Stimulated activated CD4-positive, alpha-beta T cell treated with anti-CD3 and anti-CD28 coated beads, Interleukin-15, amount 100 ng/mL, for 24 hours (primary cell): ENCODE data around the gene TIA1.
"Not testable (repeated sequence)": the region's sequence is repeated elsewhere in the genome, so short reads cannot be mapped to it uniquely, and the experiment has no call there.

ENCODE experiments used
- DNase-seq: peaks from one replicate; pipeline ENCODE4 v3.0.0-alpha.2; 2020

The TIA1 gene, protein sequence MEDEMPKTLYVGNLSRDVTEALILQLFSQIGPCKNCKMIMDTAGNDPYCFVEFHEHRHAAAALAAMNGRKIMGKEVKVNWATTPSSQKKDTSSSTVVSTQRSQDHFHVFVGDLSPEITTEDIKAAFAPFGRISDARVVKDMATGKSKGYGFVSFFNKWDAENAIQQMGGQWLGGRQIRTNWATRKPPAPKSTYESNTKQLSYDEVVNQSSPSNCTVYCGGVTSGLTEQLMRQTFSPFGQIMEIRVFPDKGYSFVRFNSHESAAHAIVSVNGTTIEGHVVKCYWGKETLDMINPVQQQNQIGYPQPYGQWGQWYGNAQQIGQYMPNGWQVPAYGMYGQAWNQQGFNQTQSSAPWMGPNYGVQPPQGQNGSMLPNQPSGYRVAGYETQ

DNA sequence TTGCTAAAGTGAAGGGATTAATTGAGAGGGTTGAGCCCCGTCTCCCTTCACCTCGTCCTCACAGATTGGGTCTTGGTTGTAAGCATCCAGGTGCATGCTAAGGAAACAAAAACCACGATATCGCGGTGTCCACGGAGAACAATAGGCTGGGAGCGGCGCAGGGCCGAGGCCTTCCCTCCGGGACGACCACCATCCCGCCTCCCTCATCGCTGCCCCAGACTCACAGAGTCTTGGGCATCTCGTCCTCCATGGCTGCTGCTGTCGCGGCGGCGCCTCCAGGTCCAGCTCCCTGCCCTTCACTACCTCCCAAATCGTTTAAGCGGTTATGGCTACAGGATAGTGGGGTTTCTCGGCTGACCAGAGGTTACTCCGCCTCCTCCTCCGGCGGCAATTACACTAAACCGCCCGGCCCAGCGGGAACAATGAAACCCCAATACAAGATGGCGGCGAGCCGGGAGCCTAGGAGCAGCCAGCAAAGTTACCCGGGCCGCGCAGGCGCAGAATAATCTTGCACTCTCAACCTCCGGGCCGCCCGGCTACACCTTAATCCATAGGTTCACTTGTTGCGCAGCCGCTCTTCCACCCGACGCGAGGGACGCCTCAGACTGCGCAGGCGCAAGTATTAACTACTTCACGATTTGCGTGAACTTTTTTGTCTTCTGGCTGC, at the start of gene TIA1:
Gene TIA1, minus strand, starts transcription at position 448 of the 667 bp plus-strand sequence. Its CDS starts 198 bp downstream, at position 250.
- peak; percentile 99 for DNase-seq

DNA sequence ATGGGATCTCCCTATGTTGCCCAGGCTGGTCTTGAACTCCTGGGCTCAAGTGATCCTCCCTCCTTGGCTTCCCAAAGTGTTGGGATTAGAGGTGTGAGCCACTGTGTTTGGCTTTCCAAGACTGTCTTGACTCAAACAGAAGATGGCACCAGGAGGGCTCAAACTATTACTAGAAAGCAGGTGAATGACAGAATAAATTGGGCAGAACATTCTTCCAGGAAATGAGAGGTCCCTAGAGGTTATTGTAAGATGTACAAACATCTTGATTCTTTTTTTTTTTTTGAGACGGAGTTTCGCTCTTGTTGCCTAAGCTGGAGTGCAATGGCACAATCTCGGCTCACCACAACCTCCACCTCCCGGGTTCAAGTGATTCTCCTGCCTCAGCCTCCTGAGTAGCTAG, 49.4 kb upstream of the TIA1 start:
- not testable (repeated sequence) for DNase-seq

DNA sequence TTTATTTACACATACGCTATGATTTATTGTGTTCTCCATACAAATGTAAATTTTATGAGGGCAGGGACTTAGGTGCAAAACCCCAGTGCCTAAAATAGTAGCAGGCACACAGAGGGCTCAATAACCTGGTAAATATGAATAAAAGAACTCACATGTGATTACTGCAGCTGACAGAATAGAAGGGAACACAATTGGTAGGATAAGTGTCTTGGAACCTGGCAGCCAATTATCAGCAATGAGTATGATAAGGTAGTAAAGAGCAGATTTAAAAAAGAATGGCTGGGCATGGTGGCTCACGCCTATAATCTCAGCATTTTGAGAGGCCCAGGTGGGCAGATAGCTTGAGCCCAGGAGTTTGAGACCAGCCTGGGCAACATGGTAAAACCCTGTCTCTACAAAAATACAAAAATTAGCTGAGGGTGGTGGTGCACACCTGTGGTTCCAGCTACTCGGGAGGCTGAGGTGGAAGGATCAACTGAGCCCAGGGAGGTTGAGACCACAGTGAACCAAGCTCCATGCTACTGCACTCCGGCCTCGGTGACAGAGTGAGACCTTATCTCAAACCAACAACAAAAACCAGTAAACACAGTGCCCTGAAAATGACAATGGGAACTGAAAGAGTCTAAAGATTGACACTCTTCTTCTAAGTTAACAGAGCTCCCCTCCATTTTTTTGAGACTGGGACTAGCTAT, 35.2 kb upstream of the TIA1 start:
- DNase-seq: no peak

DNA sequence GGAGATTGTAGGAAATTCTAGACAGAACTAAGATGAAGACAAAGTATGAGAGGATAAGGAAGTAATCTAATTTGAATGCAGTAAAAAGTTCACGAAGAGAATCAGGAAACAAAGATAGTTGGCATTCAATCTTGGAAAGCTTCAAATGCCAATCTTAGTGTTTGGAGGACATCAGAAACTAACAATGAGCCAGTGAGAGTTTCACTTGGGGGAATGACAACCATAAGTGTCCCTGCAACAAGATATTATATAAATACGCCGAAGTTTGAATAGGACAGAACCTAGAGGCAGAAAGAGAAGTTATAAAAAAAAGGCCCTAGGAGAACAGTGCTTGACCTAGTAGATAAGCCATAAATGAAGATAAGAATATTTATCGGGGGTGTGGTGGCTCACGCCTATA, 34.0 kb upstream of the TIA1 start:
- DNase-seq: no peak

DNA sequence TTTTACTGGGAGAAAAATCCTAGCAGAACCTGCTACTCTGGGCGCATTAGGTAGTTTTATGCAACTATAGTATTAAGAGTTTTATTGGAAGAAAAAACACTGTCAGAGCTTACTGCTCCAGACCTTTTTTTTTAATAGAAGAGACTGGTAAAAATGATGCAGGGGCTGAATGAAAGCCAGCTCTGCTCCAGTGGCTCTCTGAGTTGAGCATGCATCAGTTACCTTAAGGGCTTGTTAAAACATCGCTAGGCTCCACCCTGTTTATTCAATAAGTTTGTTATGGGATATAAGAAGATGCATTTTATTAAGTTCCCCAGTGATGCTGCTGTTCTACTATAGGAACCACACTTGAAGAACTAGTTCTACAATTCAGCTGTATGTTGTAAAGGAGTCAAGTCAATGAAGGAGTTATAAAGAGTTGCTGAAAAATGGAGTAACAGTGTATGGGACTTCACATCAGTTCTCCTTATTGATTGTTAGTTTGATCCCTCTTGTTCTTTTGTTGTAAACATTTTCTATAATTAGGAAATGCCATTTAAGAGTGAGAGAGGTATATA, 31.9 kb upstream of the TIA1 start:
- DNase-seq: no peak

DNA sequence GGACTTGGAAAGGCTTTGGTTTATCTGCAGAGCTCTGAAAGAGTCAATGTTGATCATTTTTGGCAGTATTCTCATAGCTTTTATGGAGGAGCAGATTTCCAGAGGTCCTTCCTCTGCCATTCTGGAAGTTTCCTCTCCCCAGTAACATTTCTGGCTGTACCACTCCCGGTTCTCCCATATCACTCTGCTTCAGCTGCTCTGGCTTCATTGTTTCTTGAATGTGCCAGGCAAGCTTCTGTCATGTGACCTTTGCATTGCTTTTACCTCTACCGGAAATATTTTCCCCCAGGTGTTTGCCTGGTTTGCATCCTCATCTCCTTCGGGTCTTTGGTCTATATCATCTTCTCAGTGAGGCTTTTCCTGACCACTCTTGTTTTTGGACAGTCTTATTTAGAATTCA, 21.9 kb upstream of the TIA1 start:
- no peak for DNase-seq

DNA sequence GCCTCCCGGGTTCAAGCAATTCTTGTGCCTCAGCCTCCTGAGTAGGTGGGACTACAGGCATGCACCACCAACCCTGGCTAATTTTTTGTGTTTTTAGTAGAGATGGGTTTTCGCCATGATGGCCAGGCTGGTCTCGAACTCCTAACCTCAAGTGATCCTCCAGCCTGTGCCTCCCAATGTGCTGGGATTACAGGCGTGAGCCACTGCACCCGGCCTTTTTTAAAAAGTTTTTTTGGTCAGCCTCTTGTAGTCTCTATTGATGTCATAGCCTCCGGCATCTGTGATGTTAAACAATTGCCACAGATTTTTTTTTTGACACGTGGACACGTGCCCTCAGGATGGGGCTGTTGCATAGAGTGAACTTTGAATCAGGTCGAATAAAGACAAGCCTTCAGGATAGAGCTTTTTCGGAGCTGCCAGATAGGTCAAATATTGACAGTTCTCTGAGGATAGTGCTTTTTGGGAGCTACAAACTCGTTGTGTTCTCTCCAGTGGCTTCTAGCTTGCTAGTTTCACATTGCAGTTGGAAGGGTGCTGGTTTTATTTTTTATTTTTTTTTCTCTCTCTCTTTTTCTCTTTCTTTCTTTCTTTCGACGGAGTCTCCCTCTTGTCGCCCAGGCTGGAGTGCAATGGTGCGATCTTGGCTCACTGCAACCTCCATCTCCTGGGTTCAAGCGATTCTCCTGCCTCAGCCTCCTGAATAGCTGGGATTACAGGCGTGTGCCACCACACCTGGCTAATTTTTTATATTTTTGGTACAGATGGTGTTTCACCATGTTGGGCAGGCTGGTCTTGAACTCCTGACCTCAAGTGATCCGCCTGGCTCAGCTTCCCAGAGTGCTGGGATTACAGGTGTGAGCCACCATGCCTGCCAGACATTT, 21.2 kb upstream of the TIA1 start:
- DNase-seq: not testable (repeated sequence)

DNA sequence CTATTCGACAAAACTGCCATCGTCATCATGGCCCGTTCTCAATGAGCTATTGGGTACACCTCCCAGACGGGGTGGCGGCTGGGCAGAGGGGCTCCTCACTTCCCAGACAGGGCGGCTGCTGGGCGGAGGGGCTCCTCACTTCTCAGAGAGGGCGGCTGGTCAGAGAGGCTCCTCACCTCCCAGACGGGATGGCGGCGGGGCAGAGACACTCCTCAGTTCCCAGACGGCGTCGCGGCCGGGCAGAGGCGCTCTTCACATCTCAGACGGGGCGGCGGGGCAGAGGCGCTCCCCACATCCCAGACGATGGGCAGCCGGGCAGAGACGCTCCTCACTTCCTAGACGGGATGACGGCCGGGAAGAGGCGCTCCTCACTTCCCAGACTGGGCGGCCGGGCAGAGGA, 18.5 kb upstream of the TIA1 start:
- DNase-seq: not testable (repeated sequence)

DNA sequence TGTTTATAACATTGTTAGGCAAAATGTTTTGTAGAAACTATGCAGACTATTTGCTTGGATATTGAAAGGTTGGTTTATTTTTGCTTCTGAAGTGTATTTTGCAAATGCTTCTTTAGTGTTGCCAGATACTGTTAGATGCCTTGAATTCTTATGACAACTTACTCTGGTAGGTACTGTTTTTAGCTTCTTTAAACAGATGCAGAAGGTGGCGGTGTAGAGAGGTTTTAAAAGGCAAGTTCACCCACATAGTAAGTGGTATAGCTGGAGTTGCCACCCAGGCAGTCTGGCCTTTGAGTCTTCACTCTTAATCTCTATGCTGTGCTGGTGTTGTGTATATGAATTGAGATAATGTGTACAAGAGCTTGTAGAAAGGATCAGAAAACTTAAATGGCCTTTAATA, 13.1 kb upstream of the TIA1 start:
- DNase-seq: no peak

DNA sequence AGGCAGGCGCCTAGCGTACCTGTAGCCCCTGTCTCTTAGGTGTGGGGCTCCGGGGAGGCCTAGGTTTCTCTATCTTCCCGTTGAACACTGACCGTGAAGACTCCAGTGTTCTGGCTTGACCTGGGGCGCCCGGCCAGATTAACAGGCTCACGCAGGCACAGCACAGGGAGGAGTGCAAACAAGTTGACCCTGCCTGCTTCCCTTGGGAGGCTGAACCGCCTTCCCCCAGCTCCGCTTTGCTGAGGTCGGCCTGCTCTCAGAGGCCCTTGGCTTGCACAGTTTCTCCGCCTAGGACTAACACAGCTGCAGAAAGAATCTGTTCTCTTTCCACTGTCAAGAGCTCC, 10.1 kb upstream of the TIA1 start:
- no peak for DNase-seq

DNA sequence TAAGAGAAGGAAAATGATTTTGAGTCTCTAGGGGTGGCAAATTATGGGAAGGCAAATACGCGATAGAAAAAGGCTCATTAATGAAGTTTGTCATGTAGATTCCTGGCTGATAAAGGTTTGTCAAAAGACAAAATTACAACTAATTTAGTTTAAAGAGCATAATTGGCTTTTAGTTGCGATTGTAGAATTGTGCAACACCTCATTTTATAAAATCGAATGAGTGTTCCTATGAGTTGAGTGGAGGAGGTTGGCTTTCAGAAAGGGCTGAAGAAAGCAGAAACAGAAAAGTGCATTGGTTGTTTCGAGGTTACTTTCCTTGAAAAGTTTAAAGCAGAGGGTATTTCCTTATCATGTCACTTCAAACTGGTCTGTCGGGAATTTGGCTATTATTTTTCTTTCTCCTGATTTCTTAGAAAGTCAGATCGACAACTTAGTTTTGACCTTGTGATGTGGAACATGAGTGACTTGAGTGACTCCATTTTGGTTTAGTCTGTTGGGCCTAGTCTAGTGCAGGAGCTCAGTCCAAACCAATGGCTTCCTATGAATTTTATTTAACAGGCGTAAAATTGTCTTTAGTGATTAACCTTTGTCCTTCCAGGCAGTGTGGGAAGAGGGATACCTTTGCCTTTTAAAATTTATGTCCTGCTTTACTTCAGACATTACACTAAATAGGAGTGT, 7.3 kb upstream of the TIA1 start:
- no peak for DNase-seq

DNA sequence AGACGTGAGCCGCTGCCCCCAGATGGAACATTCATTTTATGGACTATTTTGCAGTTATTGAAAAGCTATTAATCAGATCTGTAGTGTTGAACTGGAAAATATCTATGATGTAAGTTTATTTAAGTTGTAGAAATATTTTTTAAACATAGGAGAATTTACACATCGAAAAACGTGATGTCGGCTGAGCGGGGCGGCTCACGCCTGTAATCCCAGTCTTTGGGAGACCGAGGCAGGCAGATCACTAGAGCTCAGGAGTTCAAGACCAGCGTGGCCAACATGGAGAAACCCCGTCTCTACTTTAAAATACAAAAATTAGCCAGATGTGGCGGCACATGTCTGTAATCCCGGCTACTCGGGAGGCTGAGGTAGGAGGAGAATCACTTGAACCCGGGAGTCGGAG, 2.0 kb upstream of the TIA1 start:
- DNase-seq: no peak

DNA sequence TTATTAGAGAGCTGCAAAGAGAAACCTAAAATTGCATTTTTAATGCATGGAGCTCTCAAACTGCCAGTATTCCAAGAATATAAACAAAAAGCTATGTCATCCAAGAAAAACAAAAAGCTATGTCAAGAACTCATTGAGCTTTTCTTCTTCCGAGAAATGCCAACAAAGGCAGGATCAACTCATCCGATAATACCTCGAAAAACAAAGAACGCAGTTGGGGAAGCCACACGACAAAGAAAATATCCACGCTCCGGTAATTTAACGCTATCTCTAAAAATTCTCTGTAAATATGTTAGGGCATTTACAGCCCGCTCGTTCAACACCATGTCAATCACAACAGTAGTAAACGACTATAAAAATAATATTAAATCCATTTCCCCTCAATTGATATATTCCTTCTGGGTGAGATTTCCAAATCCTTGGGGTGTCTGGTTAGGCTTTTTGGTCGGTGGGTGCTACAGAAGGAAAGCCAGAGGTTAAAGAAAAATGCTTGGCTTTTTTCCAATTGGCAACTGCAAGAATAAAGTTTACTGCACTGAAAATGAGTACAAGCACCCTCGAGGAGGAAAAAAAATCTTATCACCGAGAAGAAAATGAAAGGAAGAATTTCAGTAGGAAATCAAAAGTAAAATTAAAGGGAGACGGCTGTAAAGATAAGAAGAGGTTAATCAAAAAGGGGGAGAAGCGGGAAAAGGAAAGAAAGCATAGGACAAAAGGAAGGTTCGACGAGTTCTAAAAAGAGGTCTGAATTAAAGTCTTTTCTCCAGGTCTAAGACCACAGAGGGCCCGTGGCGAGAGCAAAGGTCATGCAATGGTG, 856 bp downstream of the TIA1 start:
- no peak for DNase-seq

DNA sequence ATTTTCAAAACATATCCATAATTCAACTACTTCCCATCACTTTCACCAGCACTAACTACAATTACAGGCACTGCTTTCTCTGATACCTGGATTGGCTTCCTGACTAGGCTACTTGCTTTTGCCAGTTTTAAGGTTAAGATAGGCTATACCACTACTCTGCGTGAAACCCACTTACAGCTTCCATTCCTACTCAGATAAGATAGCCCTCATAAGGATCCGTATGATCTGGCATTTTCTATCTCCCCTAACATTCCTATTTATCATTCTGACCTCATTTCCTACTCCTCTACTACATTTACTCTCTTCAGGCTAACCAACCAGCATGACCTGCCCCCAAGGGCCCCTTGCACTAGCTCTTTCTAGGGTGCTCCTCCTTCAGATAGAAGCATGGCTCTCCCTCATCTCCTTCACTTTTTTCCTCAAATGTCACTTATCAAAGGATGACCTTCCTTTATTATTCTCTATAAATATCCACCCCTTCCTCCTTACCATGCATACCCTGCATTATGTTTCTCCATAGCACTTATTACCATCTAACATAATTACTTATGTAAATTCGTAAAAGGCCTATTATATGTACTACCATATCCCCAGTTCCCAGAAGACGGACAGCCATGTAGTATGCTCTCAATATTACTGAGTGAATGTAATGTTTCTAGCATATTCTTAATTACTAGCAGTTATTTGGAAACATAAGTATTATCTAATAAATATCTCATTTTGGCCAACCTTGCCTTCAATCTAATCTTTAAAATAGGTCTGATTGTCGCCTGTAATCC, 4.4 kb downstream of the TIA1 start:
- no peak for DNase-seq

DNA sequence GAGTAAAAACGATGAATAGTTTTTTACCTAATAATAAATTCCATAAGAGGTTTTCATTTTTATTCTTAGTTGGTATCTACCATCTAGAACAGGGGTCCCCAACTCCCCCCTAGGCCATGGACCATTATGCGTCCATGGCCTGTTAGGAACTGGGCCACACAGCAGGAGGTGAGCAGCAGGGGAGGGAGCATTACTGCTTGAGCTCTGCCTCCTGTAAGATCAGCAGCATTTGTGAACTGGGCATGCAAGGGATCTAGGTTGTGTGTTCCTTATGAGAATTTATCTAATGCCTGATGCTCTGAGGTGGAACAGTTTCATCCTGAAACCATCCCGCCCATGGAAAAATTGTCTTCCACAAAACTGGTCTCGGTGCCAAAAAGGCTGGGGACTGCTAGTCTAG, 5.9 kb downstream of the TIA1 start:
- DNase-seq: no peak

DNA sequence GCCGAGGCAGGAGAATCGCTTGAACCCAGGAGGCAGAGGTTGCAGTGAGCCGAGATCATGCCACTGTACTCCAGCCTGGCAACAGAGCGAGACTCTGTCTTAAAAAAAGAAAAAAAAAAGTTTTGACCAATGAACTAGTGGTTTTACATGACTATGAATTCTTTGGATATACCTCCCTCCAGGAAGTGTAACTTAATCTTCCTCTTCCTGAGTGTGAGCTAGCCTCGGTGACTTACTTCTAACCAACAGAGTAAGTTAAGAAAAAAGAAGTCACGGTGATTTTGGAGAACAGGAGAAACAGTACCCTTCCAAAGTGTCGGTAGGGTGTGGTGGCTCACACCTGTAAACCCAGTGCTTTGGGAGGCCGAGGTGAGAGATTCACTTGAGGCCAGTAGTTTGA, 7.1 kb downstream of the TIA1 start:
- DNase-seq: no peak

DNA sequence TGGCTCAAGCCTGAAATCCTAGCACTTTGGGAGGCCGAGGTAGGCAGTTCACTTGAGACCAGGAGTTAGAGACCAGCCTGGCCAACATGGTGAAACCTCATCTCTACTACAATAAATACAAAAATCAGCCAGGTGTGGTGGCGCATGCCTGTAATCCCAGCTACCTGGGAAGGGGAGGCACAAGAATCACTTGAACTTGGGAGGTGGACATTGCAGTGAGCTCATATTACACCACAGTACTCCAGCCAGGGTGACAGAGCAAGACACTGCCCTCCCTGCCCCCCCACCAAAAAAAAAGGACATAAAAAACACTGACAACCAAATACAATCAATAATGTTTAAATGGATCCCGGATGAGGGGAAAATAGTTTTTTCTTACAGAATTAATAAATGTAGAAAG, 7.8 kb downstream of the TIA1 start:
- DNase-seq: no peak

DNA sequence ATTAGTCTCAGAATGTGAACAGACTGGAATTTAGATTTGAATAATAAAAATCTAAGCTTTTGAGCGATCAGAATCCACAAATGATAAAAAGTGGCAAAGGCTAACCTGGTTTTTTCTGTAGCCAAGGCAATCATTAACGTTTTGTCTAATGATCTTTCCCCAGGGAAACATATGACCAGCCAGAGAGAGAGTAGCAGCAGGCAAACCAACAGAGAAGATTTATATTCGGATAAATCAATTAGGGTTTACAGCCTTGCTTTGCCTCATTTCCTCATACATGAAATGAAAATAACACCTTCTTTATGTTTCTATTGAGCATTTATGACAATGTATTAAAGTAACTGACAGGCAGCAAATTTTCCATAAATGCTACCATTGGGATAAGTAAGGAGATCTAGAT, 14.5 kb downstream of the TIA1 start:
- no peak for DNase-seq

DNA sequence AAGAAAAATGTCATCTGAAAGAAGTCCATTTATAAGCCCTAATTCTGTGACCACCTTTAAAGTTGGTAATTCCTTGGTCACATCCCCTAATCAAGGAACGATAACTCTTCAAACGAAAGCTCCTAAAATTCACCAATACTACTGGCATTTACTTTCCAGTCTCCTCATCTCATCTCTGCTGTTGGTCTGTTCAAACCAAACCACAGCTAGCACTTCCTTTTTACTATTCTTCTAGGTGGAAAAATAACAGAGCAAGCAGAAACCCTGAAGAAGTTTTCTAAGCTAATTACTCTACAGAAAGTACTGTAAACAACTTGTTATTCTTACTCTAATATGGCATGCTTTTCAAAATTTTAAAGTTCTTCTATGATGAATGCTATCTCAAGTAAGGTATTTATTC, 21.6 kb downstream of the TIA1 start:
- no peak for DNase-seq

DNA sequence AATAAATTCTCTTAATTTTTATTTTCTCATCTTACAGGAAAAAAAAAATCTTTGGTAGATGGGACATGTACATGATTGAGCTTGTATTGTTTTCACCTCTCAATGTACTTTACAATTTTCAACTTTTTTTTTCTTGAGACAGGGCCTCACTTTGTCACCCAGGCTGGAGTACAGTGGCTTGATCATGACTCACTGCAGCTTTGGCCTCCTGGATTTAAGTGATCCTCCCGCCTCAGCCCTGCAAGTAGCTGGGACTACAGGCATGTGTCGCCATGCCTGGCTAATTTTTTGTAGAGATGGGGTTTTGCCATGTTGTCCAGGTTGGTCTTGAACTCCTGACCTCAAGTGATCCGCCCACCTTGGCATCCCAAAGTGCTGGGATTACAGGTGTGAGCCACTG, 25.1 kb downstream of the TIA1 start:
- peak; percentile 13 for DNase-seq
